NCI-H128 (cell line): Measurements from ENCODE around the gene SMIM28.

Experiments used
- DNase-seq: peaks from one replicate; lab custom pipeline; 2025; ENCODE audit not compliant: unreplicated experiment; lab: John Stamatoyannopoulos, UW

SMIM28 gene

GRCh38 chr6:138372711-138373463 lies 4.8 kb upstream of the SMIM28 start:
- no peak for DNase-seq

GRCh38 chr6:138374230-138374629 lies 3.5 kb upstream of the SMIM28 start:
- no peak for DNase-seq

- no peak for DNase-seq
Observed at GRCh38 chr6:138374815-138375214, 2.9 kb upstream of the SMIM28 start.

DNA sequence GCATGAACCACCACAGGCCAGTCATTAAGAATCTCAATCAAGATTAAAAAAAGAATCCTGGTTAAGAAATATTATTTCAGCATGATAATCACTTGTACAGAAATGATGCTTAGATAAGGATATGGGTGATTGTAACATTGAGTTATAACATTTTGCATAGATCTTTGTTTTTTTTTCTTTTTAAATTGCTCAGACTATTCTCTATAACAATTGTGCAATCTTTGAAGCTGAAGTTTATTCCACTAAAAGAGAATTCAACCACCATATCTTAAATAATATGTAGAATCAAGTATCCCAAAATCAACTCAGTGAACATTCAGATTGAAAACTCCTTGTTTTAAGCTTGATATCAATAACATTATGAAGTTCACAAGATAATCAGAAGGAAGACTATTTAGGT lies 663 bp upstream of the SMIM28 start:
- DNase-seq = no peak

- DNase-seq = no peak
Observed at GRCh38 chr6:138378463-138378862, 758 bp downstream of the SMIM28 start.

DNA sequence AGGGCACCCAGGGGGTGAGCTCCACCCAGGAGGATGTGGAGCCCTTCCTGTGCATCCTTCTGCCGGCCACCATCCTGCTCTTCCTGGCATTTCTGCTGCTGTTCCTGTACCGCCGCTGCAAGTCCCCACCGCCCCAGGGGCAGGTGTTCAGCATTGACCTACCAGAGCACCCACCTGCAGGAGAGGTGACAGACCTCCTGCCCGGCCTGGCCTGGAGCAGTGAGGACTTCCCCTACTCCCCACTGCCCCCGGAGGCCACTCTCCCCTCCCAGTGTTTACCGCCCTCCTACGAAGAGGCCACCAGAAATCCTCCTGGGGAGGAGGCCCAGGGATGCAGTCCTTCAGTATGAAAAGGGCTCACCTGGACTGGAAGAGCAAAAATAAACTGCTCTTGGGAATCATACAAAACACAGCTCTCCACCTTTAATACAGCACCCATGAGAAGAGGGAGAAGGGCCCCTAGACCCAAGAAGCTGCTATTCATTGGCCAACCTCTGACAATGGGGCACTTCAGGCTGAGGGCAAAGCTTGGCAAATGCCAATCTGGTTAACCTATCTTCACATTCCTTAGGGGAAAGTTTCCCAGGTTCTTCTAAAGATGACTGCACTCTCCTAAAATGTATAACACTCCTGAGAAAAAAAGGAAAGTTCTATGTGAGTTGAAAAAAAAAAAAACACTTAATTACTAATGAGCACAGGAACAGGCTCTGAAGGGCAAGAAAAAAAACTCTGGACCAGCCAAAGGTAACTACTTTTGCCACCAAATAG lies 5.0 kb downstream of the SMIM28 start:
- no peak for DNase-seq

GRCh38 chr6:138383776-138384175 lies 6.1 kb downstream of the SMIM28 start:
- no peak for DNase-seq

DNA sequence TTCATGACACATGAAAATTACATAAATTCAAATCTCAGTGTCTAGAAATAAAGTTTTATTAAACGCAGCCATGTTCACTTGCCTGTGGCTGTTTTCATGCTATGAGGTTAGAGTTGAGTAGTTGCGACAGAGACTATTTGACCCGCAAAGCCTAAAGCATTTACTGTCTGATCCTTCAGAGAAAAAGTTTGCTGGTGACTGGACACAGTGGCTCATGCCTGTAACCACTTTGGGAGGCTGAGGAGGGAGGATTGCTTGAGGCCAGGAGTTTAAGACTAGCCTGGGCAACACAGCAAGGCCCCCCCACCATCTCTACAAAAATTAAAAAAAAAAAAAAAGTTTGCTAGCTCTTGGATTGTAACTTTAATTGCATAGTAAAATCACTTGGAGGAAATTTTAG lies 9.2 kb downstream of the SMIM28 start:
- DNase-seq = no peak

DNA sequence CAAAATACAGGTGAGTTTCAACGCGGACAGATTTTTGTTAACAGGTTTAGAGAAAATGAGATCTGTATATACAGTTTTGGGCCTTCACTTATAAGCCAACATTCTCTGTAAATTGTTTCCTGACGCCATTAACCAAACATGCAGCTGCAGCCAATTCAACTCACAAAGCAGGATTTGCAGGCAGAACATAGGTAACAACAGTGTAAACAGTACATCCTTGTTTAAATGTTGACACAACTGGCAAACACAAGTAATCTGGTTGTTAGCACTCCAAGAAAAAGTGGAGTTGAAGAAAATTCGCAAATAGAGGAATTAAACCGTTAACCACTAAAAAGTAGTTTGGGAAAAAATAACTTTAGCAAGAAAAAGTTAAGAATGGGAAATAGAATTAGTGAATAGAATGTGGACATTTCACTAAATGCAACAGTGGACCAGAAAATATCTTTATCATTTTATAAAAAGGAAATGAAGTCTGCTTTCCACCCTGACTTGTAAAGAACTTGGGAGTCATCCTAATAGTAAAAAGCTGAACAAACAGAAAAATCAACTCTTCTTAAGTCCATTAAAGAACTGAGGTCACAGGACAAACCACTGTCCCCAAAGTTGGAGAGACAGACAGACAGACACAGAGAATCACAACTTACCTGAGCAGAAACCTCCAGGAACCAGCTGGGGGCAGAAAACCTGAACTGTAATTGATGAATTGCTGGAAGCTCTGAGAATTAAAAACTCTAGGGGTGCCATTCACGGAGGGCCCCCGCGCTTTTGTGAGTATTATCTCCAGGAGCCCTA lies 10.1 kb downstream of the SMIM28 start:
- DNase-seq = no peak

DNA sequence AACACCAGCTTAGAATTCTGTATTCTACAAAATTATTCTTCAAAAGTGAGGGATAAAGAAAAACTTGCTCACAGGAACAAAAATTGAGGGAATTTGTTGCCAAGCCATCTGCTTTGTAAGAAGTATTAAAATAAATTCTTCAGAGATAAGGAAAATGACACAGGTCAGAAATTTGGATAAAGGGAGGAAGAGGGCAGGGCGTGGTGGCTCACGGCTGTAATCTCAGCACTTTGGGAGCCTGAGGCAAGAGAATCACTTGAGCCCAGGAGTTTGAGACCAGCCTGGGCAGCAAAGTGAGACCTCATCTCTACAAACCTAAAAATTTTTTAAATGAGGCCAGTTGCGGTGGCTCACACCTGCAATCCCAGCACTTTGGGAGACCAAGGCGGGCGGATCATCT lies 11.8 kb downstream of the SMIM28 start:
- DNase-seq = no peak

DNA sequence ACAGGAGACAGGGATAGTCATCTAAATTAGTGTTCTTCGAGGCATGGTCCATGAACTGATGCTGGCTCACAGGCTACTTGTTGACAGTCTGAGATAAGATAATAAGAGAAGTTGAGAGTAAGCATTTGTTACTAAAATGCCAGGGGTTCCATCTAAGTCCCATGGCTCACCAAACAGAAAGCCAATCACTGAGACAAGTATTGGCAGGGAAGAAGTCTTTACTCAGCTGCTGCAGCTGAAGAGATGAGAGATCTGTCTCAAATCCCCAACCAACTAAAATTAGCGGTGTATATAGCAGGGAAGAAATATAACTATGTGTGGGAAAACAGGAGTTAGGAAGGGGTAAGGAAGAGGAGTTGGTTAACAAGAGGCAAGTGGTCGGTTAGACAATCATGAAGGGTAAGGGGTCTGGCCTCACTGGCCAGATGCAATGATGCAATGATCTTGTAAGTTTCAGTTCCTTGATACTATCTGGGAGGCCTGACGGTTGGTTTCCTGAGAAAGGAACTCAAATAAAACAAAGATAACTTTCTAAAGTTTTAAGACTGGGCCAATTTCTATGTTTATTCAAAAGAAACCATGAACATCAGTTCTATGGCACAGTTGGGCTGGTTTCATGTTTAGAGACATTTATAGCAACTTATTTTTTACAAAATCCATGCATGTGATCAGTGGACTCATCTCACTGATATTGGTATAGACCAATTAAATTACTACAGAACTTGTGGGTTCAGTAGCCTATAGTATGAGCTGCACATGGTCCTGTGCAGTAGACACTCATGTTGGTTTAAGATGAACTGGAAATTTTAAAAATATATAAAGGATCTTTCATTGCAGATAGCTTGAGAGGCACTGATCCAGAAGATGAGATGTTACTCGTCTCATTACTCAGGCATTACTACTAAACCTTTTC lies 16.4 kb downstream of the SMIM28 start:
- no peak for DNase-seq

GRCh38 chr6:138396709-138397108 lies 19.0 kb downstream of the SMIM28 start:
- no peak for DNase-seq

- no peak for DNase-seq
Observed at GRCh38 chr6:138397128-138398122, 19.7 kb downstream of the SMIM28 start.

- DNase-seq = no peak
Observed at GRCh38 chr6:138400326-138400725, 22.6 kb downstream of the SMIM28 start.

DNA sequence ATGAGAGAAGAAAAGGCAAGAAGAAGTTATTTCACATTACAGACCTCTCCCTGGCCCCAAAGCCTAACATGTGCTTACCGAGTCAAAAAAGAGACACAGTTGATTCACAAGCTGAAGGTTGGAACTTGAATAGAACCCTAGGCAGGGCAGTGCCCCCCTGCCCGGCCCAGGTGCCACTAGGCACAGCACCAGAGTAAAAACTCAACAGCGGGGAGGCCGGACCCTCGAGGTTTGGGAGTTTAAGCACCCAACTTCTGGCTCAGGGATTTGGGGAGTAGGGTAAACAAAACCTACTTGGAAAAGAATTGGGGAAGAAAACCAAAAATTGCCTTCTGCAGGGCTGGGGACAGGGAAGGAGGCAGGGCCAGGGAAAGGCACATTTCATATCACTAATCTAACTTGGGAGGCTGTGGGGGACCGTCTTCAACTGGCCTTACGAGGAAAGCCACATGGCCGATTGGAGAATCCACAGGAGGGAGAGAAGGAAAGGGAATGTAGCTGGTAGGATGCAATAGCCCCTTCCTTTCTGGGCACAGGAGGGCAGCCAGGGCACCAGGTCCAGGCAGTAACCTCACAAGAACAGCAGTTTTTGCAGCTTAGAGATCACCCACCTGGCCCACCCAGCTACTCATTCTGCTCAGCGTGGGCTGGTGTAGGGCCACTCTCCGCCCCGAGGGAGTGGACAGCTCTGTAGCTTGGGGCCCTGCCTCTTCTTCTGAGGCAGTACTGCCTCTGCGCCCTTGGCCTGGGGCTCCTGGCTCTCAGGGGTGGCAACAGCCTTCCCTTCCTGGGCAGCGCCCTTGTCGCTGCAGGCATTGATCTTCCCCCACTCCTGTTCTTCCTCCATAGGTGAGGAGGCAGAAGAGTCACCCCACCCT lies 24.5 kb downstream of the SMIM28 start:
- DNase-seq = no peak

GRCh38 chr6:138402838-138403187 lies 25.1 kb downstream of the SMIM28 start:
- DNase-seq = no peak

GRCh38 chr6:138403324-138403800 lies 25.7 kb downstream of the SMIM28 start:
- no peak for DNase-seq
